Endothelial cell (in vitro differentiated cells): ENCODE results near the gene CTNNA2. TPM values are rescaled to one million over a fixed set of nuclear protein-coding genes. Genes with fewer than 3 reads are reported as not detected.

Experiments
- DNase-seq: peaks from one replicate; pipeline ENCODE4 v3.0.0; 2021; ENCODE audit warnings: low spot score
- H3K27ac Mint-ChIP-seq: one replicate; pipeline ENCODE4 v1.8.0; 2021; ENCODE audit warnings: mixed read lengths, inconsistent platforms; ENCODE audit not compliant: unreplicated experiment
- H3K27me3 Mint-ChIP-seq: one replicate; pipeline ENCODE4 v1.8.0; 2021; ENCODE audit warnings: mild to moderate bottlenecking, moderate library complexity, mixed read lengths, inconsistent platforms; ENCODE audit not compliant: unreplicated experiment
- H3K36me3 Mint-ChIP-seq: one replicate; pipeline ENCODE4 v1.8.0; 2021; ENCODE audit warnings: mild to moderate bottlenecking, low read depth, mixed read lengths, inconsistent platforms; ENCODE audit not compliant: unreplicated experiment
- H3K4me1 Mint-ChIP-seq: one replicate; pipeline ENCODE4 v1.8.0; 2021; ENCODE audit warnings: mild to moderate bottlenecking, mixed read lengths, inconsistent platforms; ENCODE audit not compliant: unreplicated experiment
- H3K4me3 Mint-ChIP-seq: one replicate; pipeline ENCODE4 v1.8.0; 2021; ENCODE audit warnings: mild to moderate bottlenecking, mixed read lengths, inconsistent platforms; ENCODE audit not compliant: unreplicated experiment
- H3K9me3 Mint-ChIP-seq: one replicate; pipeline ENCODE4 v1.8.0; 2021; ENCODE audit warnings: mixed read lengths, inconsistent platforms; ENCODE audit not compliant: unreplicated experiment
- total RNA-seq: library from RNA; stranded (reverse); fragmentation: NEBNext Ultra II Directional; extraction: Animal tissue kit (Norgen Biotek cat#: 25700); gene quantifications from one replicate; pipeline ENCODE4 v1.2.1, GENCODE V29; 2021; ENCODE audit not compliant: unreplicated experiment
- TF ChIP-seq, protein P1 (sequence below): fragments of 200-600 bp; sonication (generic); IDR thresholded peaks from one replicate; pipeline ENCODE4 v1.5.0; 2021; ENCODE audit warnings: antibody characterized with exemption; ENCODE audit not compliant: unreplicated experiment

The CTNNA2 gene
- total RNA-seq, 1 donor from 2014 or later: 4.7 TPM

DNA sequence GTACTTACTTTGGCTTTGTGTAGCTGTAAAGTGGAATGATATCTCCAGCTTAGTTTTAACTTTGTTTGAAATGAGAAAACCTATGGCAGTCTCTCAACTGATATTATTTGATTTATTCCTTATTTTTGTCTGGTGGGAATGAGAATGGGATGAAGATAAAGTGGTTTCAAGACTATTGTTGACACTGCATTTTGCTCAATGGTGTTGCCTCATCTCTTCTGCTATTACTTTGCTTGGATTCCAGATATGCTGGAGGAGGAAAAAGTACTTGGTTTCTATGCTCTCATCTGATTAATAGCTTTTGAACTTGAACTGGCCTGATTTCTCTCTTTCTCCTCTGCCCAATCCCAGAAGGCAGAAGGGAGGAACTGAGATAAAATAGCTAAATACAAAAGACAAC lies 198.2 kb downstream of the CTNNA2 start:
- H3K4me3 Mint-ChIP-seq: no peak overlapping the region
- H3K4me1 Mint-ChIP-seq: peaks cover 2% of the 10 kb centered on the region
- H3K27me3 Mint-ChIP-seq: no peaks in the 10 kb centered on the region
- H3K36me3 Mint-ChIP-seq: no peaks in the 10 kb centered on the region
- no peak for DNase-seq
- H3K9me3 Mint-ChIP-seq: no peaks in the 10 kb centered on the region
- H3K27ac Mint-ChIP-seq: no peak overlapping the region
- TF ChIP-seq, protein P1, sequence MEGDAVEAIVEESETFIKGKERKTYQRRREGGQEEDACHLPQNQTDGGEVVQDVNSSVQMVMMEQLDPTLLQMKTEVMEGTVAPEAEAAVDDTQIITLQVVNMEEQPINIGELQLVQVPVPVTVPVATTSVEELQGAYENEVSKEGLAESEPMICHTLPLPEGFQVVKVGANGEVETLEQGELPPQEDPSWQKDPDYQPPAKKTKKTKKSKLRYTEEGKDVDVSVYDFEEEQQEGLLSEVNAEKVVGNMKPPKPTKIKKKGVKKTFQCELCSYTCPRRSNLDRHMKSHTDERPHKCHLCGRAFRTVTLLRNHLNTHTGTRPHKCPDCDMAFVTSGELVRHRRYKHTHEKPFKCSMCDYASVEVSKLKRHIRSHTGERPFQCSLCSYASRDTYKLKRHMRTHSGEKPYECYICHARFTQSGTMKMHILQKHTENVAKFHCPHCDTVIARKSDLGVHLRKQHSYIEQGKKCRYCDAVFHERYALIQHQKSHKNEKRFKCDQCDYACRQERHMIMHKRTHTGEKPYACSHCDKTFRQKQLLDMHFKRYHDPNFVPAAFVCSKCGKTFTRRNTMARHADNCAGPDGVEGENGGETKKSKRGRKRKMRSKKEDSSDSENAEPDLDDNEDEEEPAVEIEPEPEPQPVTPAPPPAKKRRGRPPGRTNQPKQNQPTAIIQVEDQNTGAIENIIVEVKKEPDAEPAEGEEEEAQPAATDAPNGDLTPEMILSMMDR: no peak

DNA sequence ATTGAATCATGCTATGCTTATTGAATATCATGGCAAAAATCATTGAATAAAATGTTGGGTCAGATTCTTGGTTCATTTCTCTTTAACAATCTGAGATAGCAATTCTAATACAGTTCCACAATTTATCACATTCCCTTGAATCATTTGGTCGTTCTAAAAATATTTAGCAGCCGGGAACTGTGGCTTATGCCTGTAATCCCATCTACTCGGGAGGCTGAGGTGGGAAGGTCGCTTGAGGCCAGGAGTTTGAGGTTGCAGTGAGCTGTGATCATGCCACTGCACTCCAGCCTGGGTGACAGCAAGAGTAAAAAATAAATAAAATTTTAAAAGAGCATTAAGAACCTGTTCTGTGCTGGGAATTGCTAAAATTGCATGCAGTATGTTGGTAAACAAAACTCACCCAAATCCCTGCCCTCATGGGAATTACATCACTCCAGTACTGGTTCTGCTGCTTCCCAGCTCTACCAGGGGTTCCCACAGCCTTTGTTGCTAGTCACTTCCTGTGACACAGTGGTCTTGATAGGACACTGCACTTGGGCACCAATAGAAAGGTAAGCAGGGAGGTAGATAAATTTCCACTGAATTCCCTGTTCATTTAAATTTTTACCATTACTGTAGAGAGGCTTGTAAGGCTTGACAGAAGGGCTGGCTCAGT lies 200.4 kb downstream of the CTNNA2 start:
- TF ChIP-seq, protein P1: no peak
- Mint-ChIP-seq H3K27ac (no peak overlapping the region), H3K4me3 (no peak overlapping the region), H3K36me3 (no peaks in the 10 kb centered on the region), H3K27me3 (no peaks in the 10 kb centered on the region), H3K4me1 (peaks cover 6% of the 10 kb centered on the region), H3K9me3 (no peaks in the 10 kb centered on the region)
- DNase-seq: no peak

DNA sequence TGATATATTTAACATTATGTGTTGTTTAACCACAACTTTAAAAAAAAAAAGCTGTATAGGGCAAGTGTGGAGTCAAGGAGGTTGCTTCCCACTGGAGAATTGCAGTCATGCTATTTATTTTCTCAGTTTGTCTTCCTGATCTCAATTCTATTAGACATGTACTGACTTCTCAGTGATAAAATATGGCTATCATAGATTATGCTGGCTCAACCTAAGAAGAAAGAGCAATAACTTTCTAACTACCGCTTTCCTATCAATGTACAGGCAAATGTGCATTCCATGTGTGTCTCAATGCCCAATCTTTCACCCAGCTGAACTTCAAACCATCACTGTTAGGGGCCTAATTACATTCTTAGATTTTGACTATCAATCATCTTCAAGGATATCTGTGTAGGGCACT lies 201.4 kb downstream of the CTNNA2 start:
- no peak overlapping the region for H3K4me3 Mint-ChIP-seq
- H3K36me3 Mint-ChIP-seq: no peaks in the 10 kb centered on the region
- peaks cover 6% of the 10 kb centered on the region for H3K4me1 Mint-ChIP-seq
- no peak for DNase-seq
- no peak overlapping the region for H3K27ac Mint-ChIP-seq
- TF ChIP-seq, protein P1: no peak
- no peaks in the 10 kb centered on the region for H3K27me3 Mint-ChIP-seq
- no peaks in the 10 kb centered on the region for H3K9me3 Mint-ChIP-seq

DNA sequence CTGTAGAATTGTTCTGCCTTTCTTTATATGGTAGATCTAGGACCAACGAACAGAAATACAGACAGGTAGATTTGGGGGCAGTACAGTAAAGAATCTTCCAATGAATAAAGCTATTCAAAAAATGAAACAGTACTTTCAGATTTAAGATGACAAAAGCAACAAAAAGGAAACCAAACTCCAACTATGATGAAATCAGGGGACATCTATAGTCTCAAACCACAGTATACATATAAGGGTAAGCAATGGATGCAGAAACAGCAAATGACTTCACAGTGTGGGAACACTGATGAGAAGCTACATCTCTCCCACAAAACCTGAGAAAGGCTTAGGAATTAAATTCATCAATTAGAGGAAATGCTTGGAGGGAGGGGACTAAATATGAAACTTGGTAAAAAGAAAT lies 202.5 kb downstream of the CTNNA2 start:
- no peak for DNase-seq
- H3K36me3 Mint-ChIP-seq: no peaks in the 10 kb centered on the region
- H3K27me3 Mint-ChIP-seq: no peaks in the 10 kb centered on the region
- H3K4me1 Mint-ChIP-seq: peaks cover 6% of the 10 kb centered on the region
- no peaks in the 10 kb centered on the region for H3K9me3 Mint-ChIP-seq
- TF ChIP-seq, protein P1: no peak
- no peak overlapping the region for H3K4me3 Mint-ChIP-seq
- H3K27ac Mint-ChIP-seq: no peak overlapping the region

DNA sequence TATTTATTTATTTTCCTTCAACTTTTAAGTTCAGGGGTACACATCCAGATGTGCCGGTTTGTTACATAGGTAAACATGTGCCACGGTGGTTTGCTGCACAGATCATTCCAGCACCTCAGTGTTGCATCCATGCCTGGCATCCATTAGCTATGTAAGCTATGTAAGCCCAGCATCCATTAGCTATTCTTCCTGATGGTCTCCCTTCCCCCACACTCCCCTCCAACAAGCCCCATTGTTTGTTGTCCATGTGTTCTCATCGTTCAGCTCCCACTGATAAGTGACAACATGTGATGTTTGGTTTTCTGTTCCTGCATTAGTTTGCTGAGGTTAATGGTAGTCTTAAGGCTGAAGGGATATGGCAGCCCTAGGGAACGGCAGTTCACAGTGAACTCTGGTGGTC lies 203.4 kb downstream of the CTNNA2 start:
- Mint-ChIP-seq H3K27ac (no peak overlapping the region), H3K9me3 (no peaks in the 10 kb centered on the region), H3K36me3 (no peaks in the 10 kb centered on the region), H3K4me3 (no peak overlapping the region), H3K4me1 (peaks cover 6% of the 10 kb centered on the region), H3K27me3 (no peaks in the 10 kb centered on the region)
- no peak for DNase-seq
- TF ChIP-seq, protein P1: no peak
